Measurements from ENCODE around the gene EAF2.

The EAF2 gene

DNA sequence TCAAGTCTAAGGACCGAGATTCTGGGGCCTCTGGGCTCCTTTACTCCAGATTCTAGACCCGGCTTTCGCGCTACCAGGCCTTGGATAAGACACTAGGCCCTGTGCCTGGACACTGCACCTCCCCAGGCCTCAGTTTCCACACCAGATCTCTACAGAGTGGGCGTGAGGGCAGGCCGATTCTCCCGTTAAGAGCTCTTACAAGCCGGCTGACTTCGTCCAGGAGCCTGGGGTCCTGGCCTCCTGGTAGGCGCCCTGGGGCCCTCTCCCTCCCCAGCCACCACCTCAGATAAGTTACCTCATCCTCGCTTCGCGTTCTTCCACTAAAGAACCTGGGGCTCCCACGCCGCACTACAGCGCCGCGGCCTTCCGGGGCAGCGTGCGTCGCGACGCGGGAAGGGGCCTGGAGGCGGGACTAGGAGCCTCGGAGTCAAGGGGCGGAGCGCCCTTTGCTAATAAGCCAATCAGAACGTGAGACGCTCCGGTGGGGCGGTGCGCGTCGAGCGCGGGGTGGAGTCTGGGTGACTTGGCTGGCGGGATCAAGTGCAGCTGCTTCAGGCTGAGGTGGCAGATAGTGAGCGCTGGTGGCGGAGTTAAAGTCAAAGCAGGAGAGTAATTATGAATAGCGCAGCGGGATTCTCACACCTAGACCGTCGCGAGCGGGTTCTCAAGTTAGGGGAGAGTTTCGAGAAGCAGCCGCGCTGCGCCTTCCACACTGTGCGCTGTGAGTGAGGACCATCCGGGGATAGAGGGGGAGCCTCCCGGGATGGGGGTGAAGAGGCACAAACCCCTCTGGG, at the start of gene EAF2, which contains the start of gene IQCB1:
EAF2 (plus strand) TSS at position 539 of the 794 bp plus-strand sequence; CDS start at position 616, 77 bp downstream.
IQCB1 (minus strand) TSS at position 390 of the 794 bp plus-strand sequence. CDS start 6,100 bp downstream, outside the sequence.
- Mint-ChIP-seq H3K4me3 (peak within 1 kb of the TSS; percentile 88 to 96), H3K27me3 (no peaks in the 10 kb centered on the region), H3K9me3 (no peaks in the 10 kb centered on the region), H3K4me1 (peaks cover 12 to 51% of the 10 kb centered on the region in 2 donors), H3K27ac (peak within 1 kb of the TSS; percentile 97), H3K36me3 (peaks cover 30 to 47% of the 10 kb centered on the region in 2 donors)
- ATAC-seq (replicated peaks) = peak; percentile 98 to 99
- DNase-seq = peak; percentile 97

DNA sequence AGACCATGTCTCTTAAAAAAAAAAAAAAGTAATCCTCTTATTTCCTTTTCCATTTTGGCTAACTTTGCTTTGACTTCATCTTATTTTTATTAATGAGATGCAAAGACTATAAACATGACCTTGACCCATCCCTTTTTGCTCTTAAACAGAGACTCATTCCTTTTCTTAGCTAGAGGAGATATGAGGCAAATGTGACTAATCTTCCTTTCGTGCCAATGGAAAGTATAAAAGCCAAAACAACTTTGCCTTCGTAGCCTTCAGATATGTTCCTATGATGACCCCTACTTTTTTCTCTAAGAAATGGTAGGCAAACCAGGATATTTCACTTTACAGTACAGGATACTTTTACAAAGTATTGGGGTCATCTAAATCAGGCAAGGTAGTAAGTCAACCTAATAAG, 48.5 kb upstream of the EAF2 start:
- H3K27ac Mint-ChIP-seq = peak overlapping the region; percentile 38
- no peaks in the 10 kb centered on the region for H3K27me3 Mint-ChIP-seq
- H3K9me3 Mint-ChIP-seq = no peaks in the 10 kb centered on the region
- ATAC-seq (replicated peaks) = no peak
- no peak for DNase-seq
- peaks cover 61 to 75% of the 10 kb centered on the region in 2 donors for H3K36me3 Mint-ChIP-seq
- H3K4me3 Mint-ChIP-seq = no peak overlapping the region
- peaks cover 10 to 25% of the 10 kb centered on the region in 2 donors for H3K4me1 Mint-ChIP-seq

DNA sequence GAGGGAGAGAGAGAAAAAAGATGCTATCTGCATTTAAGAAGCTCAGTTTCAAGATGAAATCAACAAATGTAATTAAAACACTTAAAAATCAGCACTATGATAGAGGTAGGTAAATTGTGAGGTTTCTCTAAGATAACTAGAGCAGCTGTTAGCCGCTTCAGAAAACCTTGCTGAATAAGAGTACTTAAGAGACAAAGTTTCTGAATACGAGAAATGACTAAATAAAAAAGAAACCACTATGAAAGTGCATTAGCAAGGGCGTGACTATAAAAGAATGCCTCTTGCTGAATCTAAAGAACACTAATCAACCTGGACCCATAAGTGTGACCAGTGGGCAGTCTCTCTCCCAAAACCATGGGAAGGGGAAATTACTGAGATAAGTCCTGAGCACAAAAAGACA, 41.9 kb upstream of the EAF2 start:
- peak overlapping the region; percentile 79 for H3K4me3 Mint-ChIP-seq
- no peaks in the 10 kb centered on the region for H3K9me3 Mint-ChIP-seq
- DNase-seq = no peak
- H3K4me1 Mint-ChIP-seq = peaks cover 21 to 48% of the 10 kb centered on the region in 2 donors
- H3K36me3 Mint-ChIP-seq = peaks cover 39 to 52% of the 10 kb centered on the region in 2 donors
- peak; percentile 70 to 75 for ATAC-seq (replicated peaks)
- peak overlapping the region; percentile 81 for H3K27ac Mint-ChIP-seq
- H3K27me3 Mint-ChIP-seq = no peaks in the 10 kb centered on the region

DNA sequence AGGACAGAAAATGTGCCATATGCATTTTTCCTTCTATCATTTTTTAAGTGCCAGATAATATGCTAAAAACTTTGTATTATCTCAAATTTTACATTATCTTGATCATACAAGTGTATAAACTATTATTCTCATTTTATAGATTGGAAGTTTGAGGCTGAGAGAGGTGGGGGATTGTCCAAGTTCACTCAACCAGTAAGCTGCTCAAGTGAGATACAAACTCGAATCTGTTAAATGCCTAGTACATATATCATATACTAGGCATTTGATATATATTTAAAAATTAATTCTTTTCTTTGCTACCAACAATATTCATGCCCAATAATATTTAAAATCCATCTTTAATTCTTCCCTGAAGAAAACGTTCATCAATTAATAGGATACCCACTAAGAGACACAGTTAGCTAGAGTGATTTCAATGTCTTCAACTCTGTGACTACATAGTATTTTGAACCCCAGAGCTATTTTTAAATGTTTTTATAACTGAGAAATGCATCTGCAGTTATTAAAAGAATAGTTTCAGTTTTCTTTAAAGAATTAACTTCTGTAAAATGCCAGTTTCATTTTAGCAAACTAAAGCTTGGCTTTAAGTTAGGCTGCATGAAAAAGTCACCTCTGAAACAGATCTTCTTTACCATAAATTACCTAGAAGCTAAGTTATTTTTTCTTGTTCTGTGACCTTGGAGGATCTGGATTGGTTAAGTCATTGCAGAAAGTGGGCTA, 40.6 kb upstream of the EAF2 start:
- no peaks in the 10 kb centered on the region for H3K9me3 Mint-ChIP-seq
- H3K27ac Mint-ChIP-seq = peak overlapping the region; percentile 71
- no peaks in the 10 kb centered on the region for H3K27me3 Mint-ChIP-seq
- peak overlapping the region; percentile 34 to 69 for H3K4me3 Mint-ChIP-seq
- H3K4me1 Mint-ChIP-seq = peaks cover 15 to 34% of the 10 kb centered on the region in 2 donors
- H3K36me3 Mint-ChIP-seq = peaks cover 25 to 42% of the 10 kb centered on the region in 2 donors
- peak; percentile 57 to 75 for ATAC-seq (replicated peaks)
- no peak for DNase-seq

DNA sequence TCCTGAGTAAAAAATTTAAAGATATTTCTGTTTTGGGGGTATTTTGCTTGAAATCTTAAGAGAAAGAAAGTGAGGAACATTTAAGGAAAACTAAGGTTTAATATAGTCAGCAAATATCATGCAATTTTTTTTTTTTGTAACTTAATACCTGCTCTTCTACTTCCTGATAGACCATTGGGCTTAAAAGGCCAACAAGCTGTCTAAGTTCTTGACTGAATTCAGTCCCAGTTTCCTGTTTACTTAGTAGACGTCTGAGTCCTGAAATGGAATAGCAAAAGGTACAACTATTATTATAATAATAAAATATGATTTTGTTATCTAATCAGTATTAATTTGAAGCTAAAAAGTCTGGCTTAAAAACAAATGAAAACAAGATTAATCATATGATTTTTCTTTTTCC, 38.0 kb upstream of the EAF2 start:
- Mint-ChIP-seq H3K27me3 (no peaks in the 10 kb centered on the region), H3K9me3 (no peaks in the 10 kb centered on the region), H3K36me3 (peaks cover 33 to 49% of the 10 kb centered on the region in 2 donors), H3K27ac (no peak overlapping the region), H3K4me3 (no peak overlapping the region), H3K4me1 (peaks cover 26 to 48% of the 10 kb centered on the region in 2 donors)
- no peak for DNase-seq
- ATAC-seq (replicated peaks) = no peak

DNA sequence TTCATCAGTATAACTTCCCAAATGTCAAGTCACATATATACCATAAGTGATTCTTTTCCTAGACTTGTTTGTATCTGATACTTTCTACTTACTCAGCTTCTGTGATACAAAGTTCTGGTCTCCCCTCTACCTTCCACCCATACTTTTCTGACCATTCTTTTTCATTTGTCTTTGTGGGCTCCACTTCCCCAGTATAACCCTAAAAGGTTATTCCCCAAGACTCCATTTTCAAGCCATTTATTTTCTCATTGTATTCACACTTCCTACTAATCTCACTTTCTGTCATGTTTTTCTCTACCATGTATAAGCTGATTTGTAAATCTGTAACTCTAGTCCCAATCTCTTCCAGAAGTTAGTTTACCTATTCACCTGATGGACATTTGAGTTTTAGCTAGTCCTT, 34.1 kb upstream of the EAF2 start:
- DNase-seq (no peak), ATAC-seq (replicated peaks) (peak; percentile 77 to 83)
- Mint-ChIP-seq H3K4me1 (peaks cover 38 to 55% of the 10 kb centered on the region in 2 donors), H3K27me3 (no peaks in the 10 kb centered on the region), H3K9me3 (peaks cover 4 to 5% of the 10 kb centered on the region in 2 donors), H3K4me3 (peak overlapping the region in 1 of 2 donors; percentile 0), H3K36me3 (peaks cover 48 to 62% of the 10 kb centered on the region in 2 donors), H3K27ac (peak overlapping the region; percentile 10)

DNA sequence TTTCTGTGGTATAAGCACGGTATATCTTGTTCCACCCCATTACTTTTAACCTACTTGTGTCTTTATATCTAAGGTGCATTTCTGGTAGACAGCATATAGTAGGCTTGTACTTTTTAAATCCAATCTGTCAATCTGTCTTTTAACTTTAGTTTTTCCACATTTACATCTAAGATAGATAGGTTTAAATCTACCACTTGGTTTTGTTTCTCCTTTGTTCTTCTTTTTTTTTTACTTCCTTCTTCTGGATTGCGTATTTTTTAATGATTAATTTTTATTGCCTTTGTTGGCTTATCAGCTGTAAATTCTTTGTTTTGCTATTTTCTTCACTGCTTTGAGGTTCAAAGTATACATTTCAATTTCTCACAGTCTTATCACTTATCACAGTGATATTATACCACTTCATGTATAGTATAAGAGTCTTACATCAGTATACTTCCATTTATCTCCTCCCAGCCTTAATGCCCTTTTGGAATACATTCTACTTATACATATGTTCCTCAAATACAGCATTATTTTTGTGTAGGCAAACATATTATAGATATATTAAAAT, 31.2 kb upstream of the EAF2 start:
- DNase-seq (no peak), ATAC-seq (replicated peaks) (peak; percentile 39 to 41)
- H3K27me3 Mint-ChIP-seq = no peaks in the 10 kb centered on the region
- peak overlapping the region; percentile 93 for H3K27ac Mint-ChIP-seq
- H3K9me3 Mint-ChIP-seq = peaks cover 4 to 5% of the 10 kb centered on the region in 2 donors
- peak overlapping the region; percentile 55 to 58 for H3K4me3 Mint-ChIP-seq
- H3K4me1 Mint-ChIP-seq = peaks cover 45 to 66% of the 10 kb centered on the region in 2 donors
- H3K36me3 Mint-ChIP-seq = peaks cover 47 to 58% of the 10 kb centered on the region in 2 donors

DNA sequence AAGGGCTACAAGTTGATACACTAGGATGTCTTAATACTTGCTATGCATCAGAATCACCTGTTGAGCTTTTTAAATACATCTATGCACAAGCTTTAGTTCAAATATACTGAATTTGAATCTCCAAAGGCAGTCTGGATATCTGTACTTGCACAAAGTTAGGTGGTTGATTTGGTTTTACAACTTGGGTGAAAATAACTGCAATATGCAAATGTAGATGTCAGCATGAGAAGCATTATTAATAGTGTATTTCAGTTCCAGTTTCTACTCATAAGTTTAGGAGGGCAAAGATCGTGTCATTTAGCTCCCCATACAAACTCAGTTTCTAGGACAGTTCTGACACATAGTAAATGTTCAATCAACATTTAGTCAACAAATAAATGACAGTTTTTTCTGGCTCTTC, 25.8 kb upstream of the EAF2 start:
- peak; percentile 99 for ATAC-seq (replicated peaks)
- Mint-ChIP-seq H3K27me3 (no peaks in the 10 kb centered on the region), H3K4me1 (peaks cover 54 to 73% of the 10 kb centered on the region in 2 donors), H3K36me3 (peaks cover 49 to 67% of the 10 kb centered on the region in 2 donors), H3K27ac (peak overlapping the region; percentile 92), H3K4me3 (peak overlapping the region; percentile 56 to 76), H3K9me3 (peaks cover 8 to 10% of the 10 kb centered on the region in 2 donors)
- DNase-seq = no peak

DNA sequence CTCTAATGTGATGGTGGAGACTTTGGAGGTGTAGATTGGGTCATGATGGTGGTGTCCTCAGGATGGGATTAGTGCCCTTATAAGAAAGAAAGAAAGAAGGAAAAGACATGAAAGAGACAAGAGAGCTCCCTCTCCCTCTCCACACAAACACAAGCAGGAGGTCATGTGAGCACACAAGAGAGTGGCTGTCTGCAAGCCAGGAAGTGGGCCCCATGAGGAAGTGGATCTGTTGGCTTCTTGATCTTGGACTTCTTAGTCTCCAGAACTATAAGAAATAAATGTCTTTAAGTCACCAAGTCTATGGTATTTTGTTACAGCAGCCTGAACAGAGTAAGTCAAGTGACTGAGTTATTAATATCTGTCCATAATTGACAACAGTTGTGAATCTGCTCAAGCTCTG, 17.3 kb upstream of the EAF2 start:
- no peak for ATAC-seq (replicated peaks)
- no peak for DNase-seq
- Mint-ChIP-seq H3K4me1 (peaks cover 50 to 90% of the 10 kb centered on the region in 2 donors), H3K9me3 (peaks cover 20 to 27% of the 10 kb centered on the region in 2 donors), H3K27me3 (no peaks in the 10 kb centered on the region), H3K4me3 (no peak overlapping the region), H3K36me3 (peaks cover 82 to 87% of the 10 kb centered on the region in 2 donors), H3K27ac (no peak overlapping the region)

DNA sequence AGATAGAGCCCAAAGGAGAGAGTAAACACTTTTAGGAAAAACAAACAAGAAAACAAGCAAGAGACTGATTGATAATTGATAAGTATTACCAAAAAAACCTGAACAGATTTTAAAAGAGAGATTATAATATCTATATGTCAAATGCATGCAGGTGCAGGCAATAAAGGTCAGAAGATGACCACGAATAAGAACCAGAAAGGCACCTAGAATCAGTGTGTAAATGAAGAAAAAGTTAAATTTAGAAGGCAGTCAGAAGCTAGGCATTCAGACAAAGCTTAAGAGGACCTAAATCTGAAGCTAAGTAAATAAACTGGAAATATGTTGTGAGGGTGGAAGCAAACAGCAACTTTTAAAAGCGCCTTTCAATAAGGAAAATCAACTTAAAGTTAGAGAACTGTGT, 16.4 kb upstream of the EAF2 start:
- Mint-ChIP-seq H3K4me1 (peaks cover 45 to 82% of the 10 kb centered on the region in 2 donors), H3K36me3 (peaks cover 83 to 88% of the 10 kb centered on the region in 2 donors), H3K27ac (peak overlapping the region; percentile 39), H3K9me3 (peaks cover 26 to 29% of the 10 kb centered on the region in 2 donors), H3K4me3 (peak overlapping the region; percentile 12 to 21), H3K27me3 (no peaks in the 10 kb centered on the region)
- DNase-seq = no peak
- peak; percentile 59 to 75 for ATAC-seq (replicated peaks)

DNA sequence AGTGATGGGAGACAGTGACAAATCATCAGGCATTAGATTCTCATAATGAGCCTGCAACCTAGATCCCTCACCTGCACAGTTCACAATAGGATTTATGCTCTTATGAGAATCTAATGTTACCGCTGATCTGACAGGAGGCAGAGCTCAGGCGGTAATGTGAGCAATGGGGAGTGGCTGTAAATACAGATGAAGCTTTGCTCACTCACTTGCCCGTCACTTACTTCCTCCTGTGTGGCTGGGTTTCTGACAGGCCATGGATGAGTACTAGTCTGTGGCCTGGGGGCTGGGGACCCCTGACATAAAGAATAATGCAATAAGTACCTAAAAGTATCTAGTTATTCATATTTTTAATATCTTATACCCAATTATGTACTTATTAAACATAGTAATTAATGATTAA, 15.8 kb upstream of the EAF2 start:
- Mint-ChIP-seq H3K4me3 (peak overlapping the region in 1 of 2 donors; percentile 32), H3K4me1 (peaks cover 39 to 76% of the 10 kb centered on the region in 2 donors), H3K36me3 (peaks cover 80 to 88% of the 10 kb centered on the region in 2 donors), H3K27ac (peak overlapping the region; percentile 47), H3K27me3 (no peaks in the 10 kb centered on the region), H3K9me3 (peaks cover 22 to 27% of the 10 kb centered on the region in 2 donors)
- ATAC-seq (replicated peaks) (peak; percentile 46 to 70), DNase-seq (no peak)

DNA sequence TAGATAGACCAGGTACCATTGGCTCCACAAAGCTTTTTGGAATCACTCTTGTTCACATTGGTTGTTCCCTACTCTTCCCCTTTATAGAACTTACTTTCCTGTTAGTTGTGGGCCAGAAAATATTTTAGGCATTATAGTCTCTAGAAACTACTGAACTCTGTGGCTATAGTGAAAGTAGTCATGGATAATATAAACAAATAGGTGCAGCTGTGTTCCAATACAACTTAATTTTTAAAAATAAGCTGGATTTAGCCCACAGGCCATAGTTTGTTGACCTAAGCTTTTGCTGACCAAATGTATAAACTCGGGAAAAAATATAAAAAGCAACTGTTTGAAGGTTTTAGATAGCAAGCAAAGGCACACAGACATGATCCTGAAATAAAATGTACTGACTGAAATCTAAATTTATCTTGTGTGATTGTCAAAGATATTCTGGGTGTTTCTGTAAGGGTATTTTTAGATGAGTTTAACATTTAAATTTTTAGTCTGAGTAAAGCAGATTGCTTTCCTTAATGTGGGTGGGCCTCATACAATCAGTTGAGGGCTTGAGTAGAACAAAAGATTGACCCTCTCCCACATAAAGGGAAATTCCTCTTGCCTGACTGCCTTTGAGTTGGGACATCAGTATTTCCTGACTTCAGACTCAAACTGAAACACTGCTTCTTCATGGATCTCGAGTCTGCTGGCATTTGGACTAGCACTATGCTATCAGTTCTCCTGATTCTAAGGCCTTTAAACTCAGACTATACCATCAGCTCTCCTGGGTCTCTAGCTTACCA, 13.4 kb upstream of the EAF2 start:
- ATAC-seq (replicated peaks) = no peak
- no peak for DNase-seq
- Mint-ChIP-seq H3K36me3 (peaks cover 74 to 82% of the 10 kb centered on the region in 2 donors), H3K27ac (peak overlapping the region; percentile 14), H3K4me3 (no peak overlapping the region), H3K27me3 (no peaks in the 10 kb centered on the region), H3K9me3 (peaks cover 17 to 18% of the 10 kb centered on the region in 2 donors), H3K4me1 (peaks cover 31 to 52% of the 10 kb centered on the region in 2 donors)

DNA sequence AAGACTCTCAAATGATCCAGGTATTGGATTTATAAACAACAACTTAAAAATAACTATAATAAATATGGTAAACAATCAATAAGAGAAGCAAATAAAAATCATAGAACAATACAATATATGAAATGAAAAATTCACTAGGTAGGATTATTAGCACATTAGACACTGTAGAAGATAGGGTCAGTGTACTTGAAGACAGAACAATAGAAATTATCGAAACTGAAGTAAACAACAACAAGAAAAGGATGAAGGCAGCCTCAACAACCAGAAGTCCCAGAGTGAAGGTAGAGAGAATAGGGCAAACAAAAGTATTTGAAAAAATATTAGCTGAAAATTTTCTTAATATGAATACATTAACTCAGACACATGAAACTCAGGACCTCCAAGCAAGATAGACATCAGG, 12.0 kb upstream of the EAF2 start:
- peaks cover 12% of the 10 kb centered on the region in 2 donors for H3K9me3 Mint-ChIP-seq
- peaks cover 23 to 40% of the 10 kb centered on the region in 2 donors for H3K4me1 Mint-ChIP-seq
- peaks cover 65 to 71% of the 10 kb centered on the region in 2 donors for H3K36me3 Mint-ChIP-seq
- DNase-seq (no peak), ATAC-seq (replicated peaks) (no peak)
- no peak overlapping the region for H3K4me3 Mint-ChIP-seq
- H3K27ac Mint-ChIP-seq = no peak overlapping the region
- no peaks in the 10 kb centered on the region for H3K27me3 Mint-ChIP-seq

All from stimulated activated naive B cell treated with anti-CD40 and anti-IgM and Interleukin-4, amounts not matched to agents 10 μg/mL and 1 μg/mL and 100 μg/mL, for 72 hours (primary cell).